Measurements from ENCODE around the gene APOBEC3C.
"Not testable (repeated sequence)": the region's sequence is repeated elsewhere in the genome, so short reads cannot be mapped to it uniquely, and the experiment has no call there.

Gene APOBEC3C

DNA sequence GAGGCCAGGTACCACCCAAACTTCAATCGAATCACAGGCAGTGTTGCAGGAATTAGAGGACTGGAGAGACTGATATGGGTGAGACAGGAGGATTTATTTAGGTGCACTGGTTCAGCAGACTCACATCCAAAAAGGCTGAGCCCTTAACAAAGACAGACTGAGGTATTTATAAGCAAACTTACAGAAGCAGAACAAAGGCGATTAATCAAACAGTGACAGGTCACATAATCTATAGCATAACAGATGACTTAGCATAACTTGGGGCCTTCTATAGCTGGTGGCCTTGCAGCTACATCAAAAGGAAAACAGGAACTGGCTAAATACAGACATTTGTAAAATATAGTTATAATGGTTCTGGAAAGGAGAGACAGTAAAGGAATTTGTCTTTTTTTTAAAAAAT is 29.8 kb upstream of the APOBEC3C start:
- no peak for DNase-seq

DNA sequence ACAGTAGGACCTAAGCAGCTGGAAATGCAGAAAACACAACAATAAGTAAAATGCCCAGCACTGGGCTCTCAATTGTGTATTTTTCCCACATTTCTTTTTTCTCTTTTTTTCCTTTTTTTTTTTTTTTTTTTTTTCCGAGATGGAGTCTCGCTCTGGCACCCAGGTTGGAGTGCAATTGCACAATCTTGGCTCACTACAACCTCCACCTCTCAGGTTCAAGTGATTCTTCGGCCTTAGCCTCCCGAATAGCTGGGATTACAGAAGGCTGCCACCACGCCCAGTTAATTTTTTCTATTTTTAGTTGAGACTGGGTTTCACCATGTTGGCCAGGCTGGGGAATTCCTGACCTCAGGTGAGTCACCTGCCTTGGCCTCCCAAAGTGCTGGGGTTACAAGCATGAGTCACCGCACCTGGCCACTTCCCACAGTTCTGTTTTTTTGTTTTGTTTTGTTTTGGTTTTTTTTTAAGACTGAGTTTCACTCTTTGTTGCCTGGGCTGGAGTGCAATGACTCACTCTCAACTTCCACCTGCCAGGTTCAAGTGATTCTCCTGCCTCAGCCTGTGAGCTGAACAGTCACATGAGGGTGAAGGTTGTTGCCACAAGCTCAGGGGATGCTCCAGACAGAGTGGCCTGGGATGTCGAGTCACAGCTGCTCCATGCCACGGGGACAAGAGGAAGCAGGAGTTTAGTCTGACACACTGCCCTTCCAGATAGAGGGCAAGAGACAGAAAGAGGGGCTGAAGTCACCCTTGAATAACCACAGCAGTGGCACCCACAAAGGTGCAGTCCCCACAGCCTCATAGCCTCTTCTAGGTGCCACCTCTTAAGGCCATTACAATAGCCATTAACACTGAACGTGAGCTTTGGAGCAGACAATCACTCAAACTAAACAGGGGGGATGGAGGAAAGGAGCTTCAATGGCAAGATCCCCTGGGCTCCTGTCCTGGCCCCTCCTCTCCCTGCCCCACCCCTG is 29.0 kb upstream of the APOBEC3C start:
- not testable (repeated sequence) for DNase-seq

DNA sequence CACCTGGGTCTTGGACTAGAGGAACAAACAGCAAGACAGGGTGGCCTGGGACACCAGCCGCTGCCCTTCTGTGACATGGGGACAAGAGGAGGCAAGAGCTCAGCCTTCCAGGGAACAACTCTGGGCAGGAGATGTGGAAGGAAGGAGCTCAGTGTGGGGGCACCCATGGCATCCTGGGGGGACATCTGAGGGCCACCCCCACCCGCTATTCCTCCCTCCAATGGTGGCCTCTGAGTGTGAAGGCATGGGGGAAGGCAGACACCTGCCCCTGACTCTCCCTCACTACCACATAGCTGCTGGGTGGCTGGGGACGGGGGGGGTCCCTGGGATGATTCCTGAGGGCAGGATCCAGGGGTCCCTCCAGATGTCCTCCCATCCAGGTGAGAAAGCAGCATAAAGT is 27.4 kb upstream of the APOBEC3C start:
- DNase-seq = no peak

DNA sequence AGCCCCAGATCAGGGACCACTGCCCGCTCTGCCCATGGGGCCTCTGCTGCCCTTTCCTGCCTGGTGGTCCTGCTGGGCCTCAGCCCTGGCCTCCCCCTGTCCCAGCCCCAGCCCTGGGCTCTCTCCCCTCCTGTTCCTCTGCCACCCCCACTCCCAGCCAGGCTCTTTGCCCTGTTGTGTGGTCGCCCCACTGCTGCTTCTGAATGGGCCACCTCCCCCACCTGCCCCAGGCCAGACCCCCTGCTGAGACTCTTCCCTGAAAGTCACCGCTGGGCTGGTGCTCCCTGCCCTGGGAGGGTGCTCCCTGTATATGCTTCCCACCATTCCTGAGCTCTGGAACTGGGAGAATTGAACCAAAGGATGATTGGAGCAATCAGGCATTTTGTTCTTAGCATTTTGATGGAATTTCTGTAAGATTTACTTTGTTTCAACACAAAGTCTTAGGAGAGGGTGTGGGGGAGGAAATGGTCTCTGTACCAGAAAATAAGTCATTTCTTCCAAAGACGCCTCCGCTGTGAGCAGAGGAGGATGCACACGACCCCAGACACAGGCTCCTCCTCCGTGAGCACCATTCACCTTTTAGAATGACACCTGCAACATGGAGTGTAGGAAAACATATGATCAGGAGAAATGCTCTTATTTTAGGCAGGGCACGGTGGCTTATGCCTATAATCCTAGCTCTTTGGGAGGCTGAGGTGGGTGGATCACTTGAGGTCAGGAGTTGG is 26.7 kb upstream of the APOBEC3C start:
- no peak for DNase-seq

DNA sequence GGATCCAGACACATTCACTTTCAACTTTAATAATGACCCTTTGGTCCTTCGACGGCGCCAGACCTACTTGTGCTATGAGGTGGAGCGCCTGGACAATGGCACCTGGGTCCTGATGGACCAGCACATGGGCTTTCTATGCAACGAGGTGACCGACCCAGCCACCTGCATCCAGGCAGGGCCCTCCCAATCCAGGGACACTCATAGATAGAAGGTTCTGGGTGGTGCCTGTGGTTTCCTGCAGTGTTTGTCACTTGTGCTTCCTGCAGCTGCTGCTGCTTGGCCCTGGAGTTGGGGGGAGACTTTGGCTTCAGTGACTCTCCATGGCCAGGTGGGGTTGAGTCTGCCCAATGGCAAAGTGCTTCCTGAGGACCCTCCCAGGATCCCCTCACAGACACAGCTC is 24.6 kb upstream of the APOBEC3C start:
- DNase-seq = no peak

DNA sequence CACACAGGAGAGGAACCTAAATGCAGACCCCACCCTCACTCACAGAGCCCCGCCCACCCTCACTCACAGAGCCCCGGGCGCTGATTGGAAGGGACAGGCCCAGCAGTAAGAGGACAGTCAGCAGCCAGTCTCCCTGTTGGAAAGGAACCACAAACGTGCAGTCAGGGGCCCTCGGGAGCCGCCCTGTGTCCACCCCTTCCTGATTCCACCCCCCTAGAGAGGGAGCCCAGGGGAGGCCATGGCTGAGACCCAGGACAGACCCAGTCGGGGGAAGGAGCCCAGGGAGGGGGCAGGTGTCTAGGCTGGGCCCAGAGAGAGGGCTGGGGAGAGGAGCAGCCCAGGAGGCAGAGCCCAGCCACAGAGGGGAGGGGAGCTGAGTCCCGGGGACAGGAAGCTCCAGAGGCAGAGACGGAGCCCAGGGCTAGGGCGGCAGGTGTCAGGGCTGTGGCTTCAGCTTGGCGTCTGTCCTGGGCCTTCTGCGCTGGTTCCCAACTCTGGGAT is 21.1 kb upstream of the APOBEC3C start:
- DNase-seq = peak in 1 of 2 experiments; percentile 15

DNA sequence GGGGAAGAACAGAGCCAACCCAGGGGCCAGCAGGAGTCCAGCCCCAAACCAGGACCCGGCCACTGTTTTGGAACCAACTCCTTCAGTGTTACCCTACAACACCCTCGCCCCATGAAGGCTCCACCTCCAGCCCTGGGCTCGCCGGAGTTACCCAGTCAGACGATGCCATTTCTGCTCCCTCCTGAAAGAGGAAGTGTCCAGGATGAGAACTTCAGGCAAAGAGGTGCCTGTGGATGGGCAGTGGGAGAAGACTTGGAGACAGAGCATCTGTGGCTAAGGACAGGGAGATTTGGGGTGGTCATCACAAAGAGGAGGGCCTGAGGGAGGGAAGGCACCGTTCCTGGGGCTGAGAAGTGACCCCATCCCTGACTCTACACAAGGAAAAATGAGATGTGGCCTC is 18.0 kb upstream of the APOBEC3C start:
- DNase-seq = no peak

DNA sequence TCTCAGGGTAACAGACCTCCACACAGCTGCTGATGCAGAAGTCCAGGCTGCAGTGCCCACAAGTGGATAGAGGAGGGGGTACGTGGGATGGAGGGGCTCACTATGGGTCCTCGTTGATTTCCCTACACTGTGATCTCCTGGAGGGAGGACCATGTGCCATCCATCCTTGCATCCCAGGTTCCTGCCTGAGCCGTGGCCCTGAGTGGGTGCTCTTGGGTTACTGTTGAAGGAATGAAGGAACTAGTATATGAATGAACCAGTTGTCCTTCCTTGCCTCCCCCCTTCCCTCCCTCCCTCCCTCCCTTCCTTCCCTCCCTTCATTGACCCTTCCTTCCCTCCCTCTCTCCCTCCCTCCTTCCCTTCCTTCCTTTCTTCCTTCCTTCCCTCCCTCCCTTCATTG is 16.5 kb upstream of the APOBEC3C start:
- no peak for DNase-seq

DNA sequence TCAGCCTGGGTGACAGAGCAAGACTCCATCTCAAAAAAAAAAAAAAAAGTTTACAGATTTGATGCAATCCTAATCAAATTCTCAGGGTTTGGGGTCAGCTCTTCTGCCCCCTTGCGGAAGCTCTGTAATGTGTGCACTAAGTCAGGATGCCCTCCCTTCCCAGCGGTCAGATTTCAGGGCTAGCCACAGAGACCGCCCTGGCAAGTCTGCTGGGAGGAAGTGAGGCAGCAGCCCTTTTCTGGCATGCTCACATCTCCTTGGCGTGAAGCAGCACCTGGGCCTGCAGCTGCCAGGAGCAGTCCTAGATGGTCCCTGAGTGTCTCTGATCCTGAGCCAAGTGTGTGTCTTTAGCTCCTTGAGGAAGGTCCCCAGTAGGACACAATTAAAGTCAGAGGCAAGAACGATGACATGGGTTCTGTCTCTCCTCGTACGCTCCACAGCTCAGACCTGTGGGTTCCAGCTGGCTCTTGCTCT is 10.9 kb upstream of the APOBEC3C start:
- peak; percentile 15 to 67 for DNase-seq

DNA sequence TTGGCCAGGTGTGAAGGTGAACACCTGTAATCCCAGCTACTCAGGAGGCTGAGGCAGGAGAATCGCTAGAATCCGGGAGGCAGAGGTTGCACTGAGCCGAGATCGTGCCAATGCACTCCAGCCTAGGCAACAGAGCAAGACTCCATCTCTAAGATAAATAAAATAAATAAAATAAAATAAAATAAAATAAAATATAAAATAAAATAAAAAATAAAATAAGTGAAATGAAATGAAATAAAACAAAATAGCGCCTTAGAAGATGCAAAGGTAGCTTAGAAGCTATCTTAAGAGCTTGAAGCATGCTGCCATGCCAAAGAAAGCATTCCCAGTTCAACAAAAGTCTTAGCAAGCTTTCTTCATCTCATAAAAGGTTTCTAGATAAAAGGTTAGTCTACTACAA is 6.9 kb upstream of the APOBEC3C start:
- DNase-seq = no peak

DNA sequence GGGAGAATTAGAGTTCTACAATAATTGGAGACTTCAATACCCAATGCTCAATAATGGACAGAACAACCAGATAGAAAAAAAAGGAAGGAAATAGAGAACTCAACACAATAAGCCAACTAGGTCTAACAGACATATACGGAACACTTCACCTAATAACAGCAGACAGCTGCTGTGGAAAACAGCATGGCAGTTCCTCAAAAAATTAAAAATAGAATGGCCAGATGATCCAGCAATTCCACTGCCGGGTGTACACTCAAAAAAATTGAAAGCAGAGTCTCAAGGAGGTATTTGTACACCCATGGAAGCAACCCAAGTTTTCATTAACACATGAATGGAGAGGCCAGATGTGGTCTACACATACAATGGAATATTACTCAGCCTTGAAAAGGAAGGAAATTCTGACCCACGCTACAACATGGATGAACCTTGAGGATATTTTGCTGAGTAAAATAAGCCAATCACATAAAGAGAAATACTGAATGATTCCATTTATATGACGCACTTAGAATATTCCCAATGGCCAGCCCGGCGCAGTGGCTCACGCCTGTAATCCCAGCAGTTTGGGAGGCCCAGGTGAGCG is 5.7 kb upstream of the APOBEC3C start:
- DNase-seq = not testable (repeated sequence)

DNA sequence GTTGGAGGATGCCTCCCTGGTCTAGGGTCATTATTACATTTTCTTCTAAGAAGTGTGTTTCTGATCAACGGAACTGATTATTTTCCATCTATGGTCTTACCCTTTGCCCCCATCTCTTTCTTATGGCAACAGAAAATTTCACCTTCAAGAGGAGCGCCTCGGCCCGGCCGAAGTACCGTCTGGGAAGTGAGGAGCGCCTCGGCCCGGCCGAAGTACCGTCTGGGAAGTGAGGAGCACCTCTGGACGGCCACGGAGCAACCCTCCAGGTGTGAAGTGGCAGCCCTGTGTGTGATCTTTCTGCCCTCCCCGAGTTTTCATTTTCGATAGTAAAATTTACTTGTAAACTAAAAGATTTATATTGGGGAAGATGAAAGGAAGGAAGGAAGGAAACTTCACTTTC is 3.1 kb upstream of the APOBEC3C start:
- DNase-seq = no peak

DNA sequence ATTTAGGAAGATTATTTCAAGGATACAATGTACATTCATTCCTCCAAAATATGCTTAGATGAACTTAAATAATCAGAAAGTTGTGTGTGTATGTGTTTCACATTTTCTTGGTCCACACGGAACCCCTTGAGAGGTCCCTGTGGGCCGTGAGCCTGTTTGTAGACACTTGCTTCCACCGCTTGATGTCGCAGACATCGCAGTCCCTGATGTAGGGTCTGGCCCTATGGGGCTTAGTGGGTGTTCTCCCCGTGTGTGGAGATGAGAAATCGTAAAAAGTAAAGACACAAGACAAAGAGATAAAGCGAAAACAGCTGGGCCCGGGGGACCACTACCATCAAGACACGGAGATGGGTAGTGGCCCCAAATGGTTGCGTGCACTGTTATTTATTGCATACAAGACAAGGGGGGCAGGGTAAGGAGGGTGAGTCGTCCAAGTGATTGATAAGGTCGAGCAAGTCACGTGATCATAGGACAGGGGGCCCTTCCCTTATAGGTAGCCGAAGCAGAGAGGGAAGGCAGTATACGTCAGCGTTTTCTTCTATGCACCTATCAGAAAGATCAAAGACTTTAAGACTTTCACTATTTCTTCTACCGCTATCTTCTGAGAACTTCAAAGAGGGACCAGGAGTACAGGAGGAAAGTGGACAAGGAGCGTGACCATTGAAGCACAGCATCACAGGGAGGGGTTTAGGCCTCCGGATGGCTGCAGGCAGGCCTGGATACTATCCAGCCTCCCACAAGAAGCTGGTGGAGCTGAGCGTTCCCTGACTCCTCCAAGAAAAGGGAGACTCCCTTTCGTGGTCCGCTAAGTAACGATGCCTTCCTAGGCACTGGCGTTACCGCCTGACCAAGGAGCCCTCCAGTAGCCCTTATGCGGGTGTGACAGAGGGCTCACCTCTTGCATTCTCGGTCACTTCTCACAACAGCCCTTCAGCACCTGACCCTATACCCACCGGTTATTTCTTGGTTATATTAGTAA is 1.2 kb upstream of the APOBEC3C start:
- DNase-seq = no peak

DNA sequence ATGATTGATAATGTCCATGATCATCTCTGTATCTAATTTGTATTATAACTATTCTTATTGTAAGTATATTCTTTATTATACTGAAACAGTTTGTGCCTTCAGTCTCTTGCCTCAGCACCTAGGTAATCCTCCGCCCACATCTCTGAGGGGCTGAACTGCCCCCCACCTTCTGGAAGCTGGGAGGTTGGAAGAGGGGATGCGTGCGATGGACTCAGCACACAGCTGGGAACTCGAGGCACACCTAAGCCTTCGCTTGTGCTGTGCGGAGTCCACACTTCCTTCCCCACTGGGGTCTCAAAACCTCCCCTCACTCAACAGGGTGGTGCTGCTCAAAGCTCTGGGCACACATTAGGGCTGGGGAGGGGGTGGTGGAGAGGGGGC is 506 bp upstream of the APOBEC3C start:
- DNase-seq = not testable (repeated sequence)

DNA sequence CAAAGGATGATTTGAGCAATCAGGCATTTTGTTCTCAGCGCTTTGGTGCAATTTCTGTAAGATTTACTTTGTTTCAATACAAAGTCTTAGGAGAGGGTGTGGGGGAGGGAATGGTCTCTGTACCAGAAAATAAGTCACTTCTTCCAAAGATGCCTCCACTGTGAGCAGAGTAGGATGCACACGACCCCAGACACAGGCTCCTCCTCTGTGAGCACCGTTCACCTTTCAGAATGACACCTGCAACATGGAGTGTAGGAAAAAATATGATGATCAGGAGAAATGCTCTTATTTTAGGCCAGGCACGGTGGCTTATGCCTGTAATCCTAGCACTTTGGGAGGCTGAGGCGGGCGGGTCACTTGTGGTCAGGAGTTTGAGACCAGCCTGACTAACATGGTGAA is 665 bp downstream of the APOBEC3C start:
- DNase-seq = not testable (repeated sequence)

DNA sequence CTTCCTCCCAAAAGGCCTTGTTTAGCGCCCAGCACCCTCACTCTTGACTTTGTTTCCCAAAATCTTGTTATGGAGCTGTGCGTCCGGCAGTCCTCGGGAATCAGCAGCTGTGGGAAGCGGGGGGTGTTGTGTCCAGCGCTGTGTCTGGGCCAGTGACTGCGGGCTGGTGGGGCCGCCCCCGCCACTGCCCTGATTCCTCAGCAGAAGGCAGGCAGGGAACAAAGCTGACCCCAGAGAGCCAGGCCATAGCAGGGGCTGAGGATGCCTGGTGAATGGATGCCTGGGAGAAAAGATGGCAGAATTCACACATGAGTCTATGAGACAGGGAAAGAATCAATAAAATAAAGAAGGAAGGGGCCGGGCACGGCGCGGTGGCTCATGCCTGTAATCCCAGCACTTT is 2.5 kb downstream of the APOBEC3C start:
- no peak for DNase-seq

DNA sequence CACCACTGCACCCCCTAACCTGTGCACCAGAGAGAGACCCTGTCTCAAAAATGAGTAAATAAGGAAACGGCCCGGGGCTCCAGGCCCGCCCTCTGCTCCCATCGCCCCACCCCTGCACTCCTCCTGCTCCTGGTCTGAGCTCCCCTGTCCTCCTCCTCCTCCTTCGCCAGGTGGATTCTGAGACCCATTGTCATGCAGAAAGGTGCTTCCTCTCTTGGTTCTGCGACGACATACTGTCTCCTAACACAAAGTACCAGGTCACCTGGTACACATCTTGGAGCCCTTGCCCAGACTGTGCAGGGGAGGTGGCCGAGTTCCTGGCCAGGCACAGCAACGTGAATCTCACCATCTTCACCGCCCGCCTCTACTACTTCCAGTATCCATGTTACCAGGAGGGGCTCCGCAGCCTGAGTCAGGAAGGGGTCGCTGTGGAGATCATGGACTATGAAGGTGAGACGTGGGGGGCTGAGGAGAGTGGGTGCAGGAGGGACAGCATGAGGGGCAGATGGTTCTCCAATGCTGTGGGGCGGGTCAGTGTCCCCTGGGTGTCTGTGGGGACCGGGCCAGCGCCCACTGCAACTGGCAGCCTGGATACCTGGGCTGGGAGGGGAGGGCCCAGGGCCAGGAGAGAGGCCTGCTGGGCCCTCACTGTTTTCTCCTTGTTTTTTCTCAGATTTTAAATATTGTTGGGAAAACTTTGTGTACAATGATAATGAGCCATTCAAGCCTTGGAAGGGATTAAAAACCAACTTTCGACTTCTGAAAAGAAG is 3.7 kb downstream of the APOBEC3C start:
- DNase-seq = no peak

DNA sequence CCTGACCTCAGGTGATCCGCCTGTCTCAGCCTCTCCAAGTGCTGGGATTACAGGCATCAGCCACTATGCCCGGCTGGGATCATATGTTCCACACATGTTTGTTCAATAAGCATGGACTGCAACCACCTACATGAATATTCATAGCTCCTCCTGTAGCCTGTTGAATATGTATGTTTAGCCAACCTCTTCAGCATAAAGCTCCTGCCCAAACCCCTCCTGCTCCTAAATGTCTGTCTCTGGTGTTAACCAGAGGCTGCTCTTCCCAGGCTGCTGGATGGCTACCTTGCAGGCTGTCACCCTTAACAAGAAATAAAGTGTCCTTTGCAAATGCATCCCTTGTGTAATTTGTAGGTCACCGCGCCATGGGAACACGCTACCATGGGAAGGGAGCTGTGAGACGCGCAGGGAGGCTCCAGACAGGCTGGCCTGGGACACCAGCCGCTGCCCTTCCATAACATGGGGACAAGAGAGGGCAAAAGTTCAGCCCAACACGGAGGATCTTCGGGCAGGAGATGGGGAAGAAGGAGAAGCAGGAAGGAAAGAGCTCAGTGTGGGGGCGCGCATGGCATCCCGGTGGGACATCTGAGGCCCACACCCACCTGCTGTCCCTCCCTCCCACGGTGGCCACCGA is 6.1 kb downstream of the APOBEC3C start:
- peak; percentile 68 to 75 for DNase-seq

DNA sequence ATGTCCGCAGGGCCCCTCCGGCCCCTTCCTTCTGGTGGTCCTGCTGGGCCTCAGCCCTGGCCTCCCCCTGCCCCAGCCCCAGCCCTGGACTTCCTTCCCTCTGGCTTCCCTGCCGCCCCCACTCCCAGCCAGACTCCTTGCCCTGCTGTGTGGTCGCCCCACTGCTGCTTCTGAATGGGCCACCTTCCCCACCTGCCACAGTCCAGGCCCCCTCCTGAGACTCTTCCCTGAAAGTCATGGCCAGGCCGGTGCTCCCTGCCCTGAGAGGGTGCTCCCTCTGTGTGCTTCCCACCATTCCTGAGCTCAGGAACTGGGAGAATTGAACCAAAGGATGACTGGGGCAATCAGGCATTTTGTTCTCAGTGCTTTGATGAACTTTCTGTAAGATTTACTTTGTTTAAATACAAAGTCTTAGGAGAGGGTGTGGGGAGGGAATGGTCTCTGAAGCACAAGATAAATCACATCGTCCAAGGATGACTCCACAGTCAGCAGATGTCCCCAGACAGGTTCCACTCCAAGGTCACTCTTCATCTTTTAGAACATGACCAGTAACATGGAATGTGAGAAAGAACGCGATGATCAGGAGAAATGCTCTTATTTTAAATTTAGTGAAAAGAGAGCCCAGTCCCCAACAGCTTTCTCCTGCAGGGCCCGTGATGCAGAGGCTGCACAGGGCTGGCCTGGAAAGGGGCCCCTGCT is 7.6 kb downstream of the APOBEC3C start:
- DNase-seq = no peak
